Brain microvascular endothelial cell (primary cell): ENCODE results near the gene PSMD2.

Source experiments
- DNase-seq: peaks from one replicate; pipeline ENCODE4 v3.0.0-alpha.2; 2020
- H3K27ac ChIP-seq: fragments of 250-450 bp; sonication (Bioruptor Pico); 2 replicates; pipeline ENCODE4 v1.5.1; 2020; ENCODE audit warnings: mild to moderate bottlenecking, moderate library complexity
- H3K27me3 ChIP-seq: fragments of 250-450 bp; sonication (Bioruptor Pico); replicated peaks from 2 replicates; pipeline ENCODE4 v1.5.1; 2020; ENCODE audit warnings: mild to moderate bottlenecking
- H3K36me3 ChIP-seq: fragments of 250-450 bp; sonication (Bioruptor Pico); replicated peaks from 2 replicates; pipeline ENCODE4 v1.5.1; 2020; ENCODE audit warnings: mild to moderate bottlenecking
- H3K4me3 ChIP-seq: 2 replicates; pipeline ENCODE4 v1.5.1; 2011; ENCODE audit warnings: low read depth, mild to moderate bottlenecking, control low read depth, low read length, moderate library complexity
- in situ Hi-C: cut with HindIII; loops from 2 replicates; pipeline ENCODE4 v1.10.0; 2017; ENCODE audit warnings: low sequenced_read_pairs, low pct_ligation_motif_present
- TF ChIP-seq, protein P1 (sequence below): IDR thresholded peaks from 2 replicates; pipeline ENCODE4 v1.5.1; 2011; ENCODE audit warnings: low read depth, mild to moderate bottlenecking, moderate library complexity, low read length, control low read depth, inconsistent platforms; ENCODE audit errors: missing control alignments

PSMD2 gene

DNA sequence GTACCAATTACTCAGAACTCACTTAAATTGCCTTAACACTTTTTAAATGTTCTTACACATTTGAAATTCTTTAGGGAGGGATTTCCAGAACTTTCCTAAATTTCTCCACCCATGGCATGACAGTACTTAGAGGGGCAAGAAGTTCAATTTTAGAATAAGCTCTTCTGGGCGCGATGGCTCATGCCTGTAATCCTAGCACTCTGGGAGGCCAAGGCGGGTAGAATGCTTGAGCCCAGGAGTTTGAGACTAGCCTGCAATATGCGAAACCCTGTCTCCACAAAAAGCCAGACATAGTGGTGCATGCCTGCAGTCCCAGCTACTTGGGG is 49.0 kb downstream of the PSMD2 start:
- in situ Hi-C loops, result no loop called here
- Histone ChIP-seq H3K27me3 (no peaks in the 10 kb centered on the region), H3K36me3 (no peaks in the 10 kb centered on the region), H3K27ac (no peak overlapping the region), H3K4me3 (no peak overlapping the region)
- no peak for DNase-seq
- TF ChIP-seq, protein P1, sequence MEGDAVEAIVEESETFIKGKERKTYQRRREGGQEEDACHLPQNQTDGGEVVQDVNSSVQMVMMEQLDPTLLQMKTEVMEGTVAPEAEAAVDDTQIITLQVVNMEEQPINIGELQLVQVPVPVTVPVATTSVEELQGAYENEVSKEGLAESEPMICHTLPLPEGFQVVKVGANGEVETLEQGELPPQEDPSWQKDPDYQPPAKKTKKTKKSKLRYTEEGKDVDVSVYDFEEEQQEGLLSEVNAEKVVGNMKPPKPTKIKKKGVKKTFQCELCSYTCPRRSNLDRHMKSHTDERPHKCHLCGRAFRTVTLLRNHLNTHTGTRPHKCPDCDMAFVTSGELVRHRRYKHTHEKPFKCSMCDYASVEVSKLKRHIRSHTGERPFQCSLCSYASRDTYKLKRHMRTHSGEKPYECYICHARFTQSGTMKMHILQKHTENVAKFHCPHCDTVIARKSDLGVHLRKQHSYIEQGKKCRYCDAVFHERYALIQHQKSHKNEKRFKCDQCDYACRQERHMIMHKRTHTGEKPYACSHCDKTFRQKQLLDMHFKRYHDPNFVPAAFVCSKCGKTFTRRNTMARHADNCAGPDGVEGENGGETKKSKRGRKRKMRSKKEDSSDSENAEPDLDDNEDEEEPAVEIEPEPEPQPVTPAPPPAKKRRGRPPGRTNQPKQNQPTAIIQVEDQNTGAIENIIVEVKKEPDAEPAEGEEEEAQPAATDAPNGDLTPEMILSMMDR, result no peak

DNA sequence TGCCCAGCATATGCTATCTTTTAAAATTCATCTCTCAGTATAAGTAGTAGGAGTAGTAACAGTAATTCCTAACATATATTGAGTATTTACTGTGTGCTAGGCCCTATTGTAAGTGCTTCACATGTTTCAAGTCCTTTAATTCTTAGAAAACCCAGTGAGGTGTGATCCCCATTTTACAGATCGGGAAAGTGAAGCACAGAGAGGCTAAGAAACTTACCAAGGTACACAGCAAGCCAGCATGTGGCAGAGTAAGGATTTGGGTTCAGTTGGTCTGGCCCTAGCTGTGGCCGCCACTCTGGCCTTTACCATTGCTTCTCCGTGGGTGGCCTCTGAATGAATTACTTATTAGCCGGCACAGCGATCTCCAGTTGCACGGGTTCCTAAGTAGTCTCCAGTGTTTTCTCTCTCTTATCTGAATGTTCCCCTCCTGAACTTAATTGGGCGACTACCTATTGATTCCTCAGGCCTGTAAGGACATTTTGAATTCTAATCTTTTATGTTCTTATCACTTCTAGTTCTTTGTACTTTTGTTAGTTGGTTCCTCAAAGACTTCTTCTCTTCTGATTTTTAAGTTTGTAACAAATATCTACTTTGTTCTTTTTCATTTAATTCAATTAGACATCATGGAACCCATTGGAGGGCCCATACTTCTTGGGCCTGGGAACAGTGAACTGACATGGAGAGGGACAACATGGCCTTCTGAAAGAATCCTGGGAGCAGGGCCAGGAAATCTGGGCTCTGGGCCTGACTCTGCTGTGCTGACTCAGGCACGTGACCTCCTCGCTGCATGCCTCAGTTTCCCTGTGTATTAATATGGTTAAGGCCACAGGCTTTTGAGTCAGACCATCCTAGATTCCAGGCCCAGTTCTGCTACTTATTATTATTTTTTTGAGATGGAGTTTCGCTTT is 50.8 kb downstream of the PSMD2 start:
- H3K27ac ChIP-seq, result no peak overlapping the region
- TF ChIP-seq, protein P1, result no peak

DNA sequence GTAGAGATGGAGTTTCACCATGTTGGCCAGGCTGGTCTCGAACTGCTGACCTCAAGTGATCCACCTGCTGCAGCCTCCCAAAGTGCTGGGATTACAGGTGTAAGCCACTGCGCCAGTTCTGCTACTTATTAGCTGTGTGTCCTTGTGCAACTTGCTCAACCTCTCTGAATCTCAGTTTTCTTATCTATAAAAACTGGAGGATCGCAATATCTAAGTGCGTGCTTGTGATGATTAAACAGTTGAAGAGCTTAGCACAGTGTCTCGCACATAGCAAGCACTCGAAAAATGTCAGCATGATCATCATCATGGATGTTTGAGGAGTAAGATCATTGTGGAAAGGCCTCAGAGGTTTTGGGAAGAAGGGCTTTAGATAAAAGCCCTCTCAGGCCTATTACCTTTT is 51.6 kb downstream of the PSMD2 start:
- TF ChIP-seq, protein P1, result no peak
- H3K27me3 ChIP-seq, result no peaks in the 10 kb centered on the region
- in situ Hi-C loops, result loop anchor here (25.0 kb wide), 1 partner anchor 187 kb away; no protein-coding TSS in a partner anchor
- H3K4me3 ChIP-seq, result no peak overlapping the region
- no peak overlapping the region for H3K27ac ChIP-seq
- DNase-seq, result no peak
- no peaks in the 10 kb centered on the region for H3K36me3 ChIP-seq

More for the DNA sequence above, 50.8 kb downstream of the PSMD2 start:
- in situ Hi-C loops, result loop anchor here (25.0 kb wide), 1 partner anchor 187 kb away; no protein-coding TSS in a partner anchor
- H3K27me3 ChIP-seq, result no peaks in the 10 kb centered on the region
- no peaks in the 10 kb centered on the region for H3K36me3 ChIP-seq
- H3K4me3 ChIP-seq, result no peak overlapping the region
- DNase-seq, result no peak

DNA sequence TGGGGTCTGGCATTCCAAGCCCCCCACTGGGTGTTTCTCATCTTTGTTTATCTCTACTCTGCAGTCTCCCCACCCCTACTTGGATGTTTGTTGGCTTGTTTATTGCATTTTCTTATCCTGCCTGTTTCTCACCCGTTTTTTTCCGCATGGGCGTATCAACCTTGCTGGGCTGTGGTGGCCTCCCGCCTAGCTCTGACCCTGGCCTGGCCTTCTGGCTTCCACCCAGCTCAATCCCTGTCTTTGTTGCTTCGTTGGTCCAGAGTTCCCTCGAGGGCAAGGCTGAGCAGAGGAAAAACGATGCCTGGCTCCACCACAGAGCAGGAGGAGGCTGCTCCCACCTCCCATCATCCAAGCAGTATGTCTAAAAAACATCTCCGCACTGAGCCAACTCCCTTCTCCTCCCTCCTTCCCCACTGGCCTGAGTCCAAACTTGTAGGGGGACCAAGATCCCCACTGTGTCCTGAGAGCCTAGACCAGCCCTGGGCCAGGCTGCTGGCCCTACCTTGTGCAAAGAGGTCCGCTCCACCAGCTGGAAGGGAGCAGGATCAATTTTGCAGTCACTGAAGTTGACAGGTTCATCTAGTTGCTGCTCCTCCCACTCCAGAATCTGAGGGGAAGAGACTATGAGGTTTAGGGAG is 52.6 kb downstream of the PSMD2 start:
- no peak for DNase-seq
- H3K27ac ChIP-seq, result no peak overlapping the region
- H3K4me3 ChIP-seq, result no peak overlapping the region
- H3K27me3 ChIP-seq, result no peaks in the 10 kb centered on the region
- TF ChIP-seq, protein P1, result no peak
- no peaks in the 10 kb centered on the region for H3K36me3 ChIP-seq
- in situ Hi-C loops, result loop anchor here (25.0 kb wide), 1 partner anchor 186 kb away; no protein-coding TSS in a partner anchor

GRCh38 chr3:184352149-184352785 is 53.2 kb downstream of the PSMD2 start:
- DNase-seq, result no peak
- Histone ChIP-seq H3K27me3 (no peaks in the 10 kb centered on the region), H3K36me3 (no peaks in the 10 kb centered on the region), H3K4me3 (no peak overlapping the region), H3K27ac (no peak overlapping the region)
- TF ChIP-seq, protein P1, result no peak
- in situ Hi-C loops, result loop anchor here (25.0 kb wide), 1 partner anchor 185 kb away; no protein-coding TSS in a partner anchor
